22Rv1 (cell line): ENCODE data around the gene GFRA1.

Experiments
- H3K27ac ChIP-seq: fragments of 450-650 bp; 2 replicates; pipeline ENCODE4 v1.5.1; 2017
- CTCF ChIP-seq: fragments of 450-650 bp; IDR thresholded peaks from 2 replicates; pipeline ENCODE4 v1.5.1; 2017; ENCODE audit warnings: mild to moderate bottlenecking
- ZFX ChIP-seq: fragments of 450-650 bp; IDR thresholded peaks from 2 replicates; pipeline ENCODE4 v1.6.1; 2017; ENCODE audit warnings: antibody characterized with exemption, borderline replicate concordance

Gene GFRA1

GRCh38 chr10:116111483-116112095, 161.4 kb downstream of the GFRA1 start:
- H3K27ac ChIP-seq, result no peak overlapping the region
- TF ChIP-seq CTCF, result no peak
- TF ChIP-seq ZFX, result no peak

- TF ChIP-seq CTCF (no peak), ZFX (no peak)
- H3K27ac ChIP-seq, result no peak overlapping the region
These were observed 162.3 kb downstream of the GFRA1 start for GRCh38 chr10:116110736-116111135.

- no peak overlapping the region for H3K27ac ChIP-seq
- TF ChIP-seq ZFX (no peak), CTCF (no peak)
These were observed 163.1 kb downstream of the GFRA1 start for GRCh38 chr10:116109881-116110280.

GRCh38 chr10:116109481-116109880, 163.5 kb downstream of the GFRA1 start:
- TF ChIP-seq CTCF (no peak), ZFX (no peak)
- H3K27ac ChIP-seq, result no peak overlapping the region

GRCh38 chr10:116108095-116108494, 164.9 kb downstream of the GFRA1 start:
- no peak overlapping the region for H3K27ac ChIP-seq
- no peak for TF ChIP-seq ZFX
- TF ChIP-seq CTCF, result no peak

GRCh38 chr10:116106611-116107010, 166.4 kb downstream of the GFRA1 start:
- H3K27ac ChIP-seq, result no peak overlapping the region
- TF ChIP-seq CTCF, result no peak
- TF ChIP-seq ZFX, result no peak

- no peak for TF ChIP-seq ZFX
- no peak for TF ChIP-seq CTCF
- no peak overlapping the region for H3K27ac ChIP-seq
These were observed 167.7 kb downstream of the GFRA1 start for GRCh38 chr10:116105264-116105663.
